IMR-90 (cell line): ENCODE measurements around the gene ZBTB46. TPM values are rescaled to one million over a fixed set of nuclear protein-coding genes. Genes with fewer than 3 reads are reported as not detected.

Experiments
- ATAC-seq: fragments of 200-7000 bp; cut with Tn5 transposase; 2 replicates; pipeline ENCODE4 v1.9.1; 2020; ENCODE audit warnings: low read depth, mild to moderate bottlenecking, moderate library complexity
- BruUV-seq: library from RNA; stranded (reverse); fragments of 400-500 nt; replicated peaks from 2 replicates; lab custom pipeline; 2021; lab: Mats Ljungman, UMichigan
- CTCF ChIA-PET: fragments of 300-600 bp; formaldehyde crosslinking; extraction: SDS; loops from one replicate; lab custom pipeline; 2021; ENCODE audit warnings: antibody characterized with exemption; lab: Yijun Ruan, JAX
- POLR2A ChIA-PET: fragments of 300-600 bp; sonication (Branson Sonifier 250); formaldehyde crosslinking; loops from one replicate; lab custom pipeline; 2022; ENCODE audit warnings: antibody characterized with exemption; ENCODE audit not compliant: unreplicated experiment; lab: Charles Lee
- DNase-seq: peaks from one replicate; pipeline ENCODE4 v3.0.0; 2013
- H2AFZ ChIP-seq: replicated peaks from 2 replicates; pipeline ENCODE3; 2013; ENCODE audit warnings: low read length, mild to moderate bottlenecking; ENCODE audit not compliant: poor library complexity
- H2AK5ac ChIP-seq: 2 replicates; pipeline ENCODE4 v1.6.1; 2013; ENCODE audit warnings: low read depth, low read length, inconsistent platforms
- H2AK9ac ChIP-seq: replicated peaks from 2 replicates; pipeline ENCODE3; 2013; ENCODE audit warnings: mild to moderate bottlenecking, low read depth, low read length, moderate library complexity; ENCODE audit not compliant: poor library complexity
- H2BK120ac ChIP-seq: 2 replicates; pipeline ENCODE4 v1.6.1; 2013; ENCODE audit warnings: low read depth, low read length, inconsistent platforms
- H2BK15ac ChIP-seq: 3 replicates; pipeline ENCODE4 v1.6.1; 2013; ENCODE audit warnings: low read depth, low read length, inconsistent platforms
- H2BK20ac ChIP-seq: 2 replicates; pipeline ENCODE4 v1.6.1; 2013; ENCODE audit warnings: low read depth, mild to moderate bottlenecking, inconsistent platforms, low read length, moderate library complexity
- H2BK5ac ChIP-seq: 2 replicates; pipeline ENCODE4 v1.6.1; 2013; ENCODE audit warnings: mild to moderate bottlenecking, low read depth, low read length, inconsistent platforms; ENCODE audit not compliant: poor library complexity, severe bottlenecking
- H3K14ac ChIP-seq: replicated peaks from 2 replicates; pipeline ENCODE4 v1.6.1; 2013; ENCODE audit warnings: low read depth, low read length, inconsistent platforms
- H3K18ac ChIP-seq: 2 replicates; pipeline ENCODE4 v1.6.1; 2013; ENCODE audit warnings: low read depth, low read length, control low read depth
- H3K23ac ChIP-seq: 2 replicates; pipeline ENCODE4 v1.6.1; 2013; ENCODE audit warnings: low read depth, low read length, inconsistent platforms
- H3K27ac ChIP-seq: 2 replicates; pipeline ENCODE4 v1.5.1; 2013; ENCODE audit warnings: mild to moderate bottlenecking, control low read depth, low read length; ENCODE audit not compliant: insufficient read depth
- H3K27me3 ChIP-seq: 2 replicates; pipeline ENCODE4 v1.6.1; 2013; ENCODE audit warnings: low read length; ENCODE audit not compliant: control insufficient read depth, insufficient read depth
- H3K36me3 ChIP-seq: 2 replicates; pipeline ENCODE4 v1.6.1; 2013; ENCODE audit warnings: low read length, mixed read lengths; ENCODE audit not compliant: control insufficient read depth, insufficient read depth
- H3K4ac ChIP-seq: 2 replicates; pipeline ENCODE4 v1.6.1; 2013; ENCODE audit warnings: low read depth, low read length, inconsistent platforms
- H3K4me1 ChIP-seq: 2 replicates; pipeline ENCODE4 v1.6.1; 2013; ENCODE audit warnings: low read length, mixed read lengths; ENCODE audit not compliant: control insufficient read depth, insufficient read depth
- H3K4me2 ChIP-seq: 2 replicates; pipeline ENCODE4 v1.6.1; 2013; ENCODE audit warnings: low read depth, mild to moderate bottlenecking, control low read depth, low read length, moderate library complexity
- H3K4me3 ChIP-seq: 2 replicates; pipeline ENCODE4 v1.5.1; 2013; ENCODE audit warnings: low read depth, mild to moderate bottlenecking, control low read depth, low read length, moderate library complexity; ENCODE audit not compliant: insufficient read depth
- H3K56ac ChIP-seq: 2 replicates; pipeline ENCODE4 v1.6.1; 2013; ENCODE audit warnings: low read length, inconsistent platforms; ENCODE audit not compliant: insufficient read depth; ENCODE audit errors: extremely low read depth
- H3K79me1 ChIP-seq, 2 experiments: 2 replicates each; pipeline ENCODE4 v1.6.1; 2013; ENCODE audit warnings: low read length in 2 of 2, inconsistent platforms in 1 of 2, low read depth in 1 of 2
- H3K9ac ChIP-seq: 2 replicates; pipeline ENCODE4 v1.6.1; 2013; ENCODE audit warnings: low read depth, low read length, control low read depth
- H3K9me1 ChIP-seq: 2 replicates; pipeline ENCODE4 v1.6.1; 2013; ENCODE audit warnings: low read length, inconsistent platforms; ENCODE audit not compliant: insufficient read depth
- H3K9me3 ChIP-seq: 2 replicates; pipeline ENCODE4 v1.6.1; 2013; ENCODE audit warnings: low read length; ENCODE audit not compliant: control insufficient read depth, insufficient read depth
- H4K20me1 ChIP-seq: 2 replicates; pipeline ENCODE4 v1.6.1; 2013; ENCODE audit warnings: low read length, inconsistent platforms; ENCODE audit not compliant: insufficient read depth
- H4K5ac ChIP-seq: 2 replicates; pipeline ENCODE4 v1.6.1; 2013; ENCODE audit warnings: mild to moderate bottlenecking, low read depth, low read length, control low read depth
- H4K8ac ChIP-seq, 2 experiments: 2 replicates each; pipeline ENCODE4 v1.6.1; 2013; ENCODE audit warnings: low read depth in 2 of 2, low read length in 2 of 2, control low read depth in 1 of 2, inconsistent platforms in 1 of 2
- H4K91ac ChIP-seq: 2 replicates; pipeline ENCODE4 v1.6.1; 2013; ENCODE audit warnings: low read depth, low read length, inconsistent platforms; ENCODE audit not compliant: insufficient read depth
- FOS ChIP-seq: fragments of 150-350 bp; IDR thresholded peaks from 2 replicates; pipeline ENCODE4 v1.6.1; 2016; ENCODE audit warnings: low read depth, low read length
- MXI1 ChIP-seq: IDR thresholded peaks from 2 replicates; pipeline ENCODE4 v1.6.1; 2012; ENCODE audit warnings: low read depth, mild to moderate bottlenecking, low read length, moderate library complexity, borderline replicate concordance
- WGBS, 2 experiments: methylation state at CpG; one replicate each; pipeline versions ENCODE4 v1.1.5 to v1.1.7; 2013; ENCODE audit warnings: missing lambda C conversion rate in 2 of 2; ENCODE audit not compliant: insufficient read length in 1 of 2; ENCODE audit errors: extremely low coverage in 2 of 2; 5-methylcytosine and 5-hydroxymethylcytosine counted together
- dilution Hi-C: fragments of 300-500 bp; cut with HindIII; formaldehyde crosslinking; loops from one replicate; pipeline ENCODE4 v1.14.3; 2018; ENCODE audit warnings: low sequenced_read_pairs; ENCODE audit not compliant: unreplicated experiment
- in situ Hi-C: fragments of 300-500 bp; cut with MboI; formaldehyde crosslinking; loops from 3 replicates; pipeline ENCODE4 v1.14.3; 2019; ENCODE audit warnings: low sequenced_read_pairs, inconsistent platforms, mixed read lengths
- intact Hi-C: fragments of 100-400 bp; cut with micrococcal nuclease; formaldehyde crosslinking; loops from 2 replicates; pipeline ENCODE4 v1.10.0; 2022
- polyA plus RNA-seq, 3 experiments: library from polyadenylated mRNA; depleted of rRNA; stranded (reverse); fragments of >200 nt; gene quantifications; 2 replicates each; pipeline ENCODE4 v1.2.3, GENCODE V29; 2012; ENCODE audit warnings: low replicate concordance in 1 of 3
- total RNA-seq: library from RNA; depleted of rRNA; stranded (reverse); fragments of >200 nt; gene quantifications from 2 replicates; pipeline ENCODE4 v1.2.3, GENCODE V29; 2012

Gene ZBTB46
- total and polyA plus RNA-seq, 2 of the 4 experiments (the other 2 are of a cell fraction) = 4.2 to 14.9 TPM

GRCh38 chr20:63750807-63751470 is 80.1 kb downstream of the ZBTB46 start:
- intact Hi-C loops (no loop called here), dilution Hi-C loops (no loop called here), in situ Hi-C loops (no loop called here)
- Histone ChIP-seq H2BK120ac (no peak overlapping the region), H2AK5ac (no peak overlapping the region), H3K4me3 (no peak overlapping the region), H3K14ac (no peak overlapping the region), H2AFZ (no peak overlapping the region), H4K8ac (no peak overlapping the region), H4K91ac (no peak overlapping the region), H3K4ac (no peak overlapping the region), H3K18ac (no peak overlapping the region), H3K79me1 (0 out of 4 replicates have a peak, but pooled peaks cover 0 to 2% of the 10 kb centered on the region in 2 experiments), H3K9ac (no peak overlapping the region), H2BK20ac (no peak overlapping the region), H4K5ac (no peak overlapping the region), H3K56ac (no peak overlapping the region), H3K27ac (no peak overlapping the region), H2AK9ac (peak overlapping the region; percentile 42), H2BK15ac (no peak overlapping the region), H3K4me2 (no peak overlapping the region), H4K20me1 (no peaks in the 10 kb centered on the region; the same call in 1 of the 2 replicates), H3K9me1 (no peaks in the 10 kb centered on the region), H3K9me3 (no peaks in the 10 kb centered on the region), H3K27me3 (no peaks in the 10 kb centered on the region), H3K23ac (no peak overlapping the region), H3K4me1 (no peaks in the 10 kb centered on the region), H2BK5ac (no peak overlapping the region), H3K36me3 (peaks cover 5% of the 10 kb centered on the region; the same call in 1 of the 2 replicates)
- ATAC-seq (no peak), DNase-seq (no peak)
- POLR2A ChIA-PET = no interaction called here
- no peak for TF ChIP-seq MXI1
- TF ChIP-seq FOS = no peak
- WGBS, 2 experiments = 86% methylated on average over 7 of the region's 26 CpGs; no CpG with 5 or more reads in 1 of the 2 experiments
- BruUV-seq = no TSS peak
- CTCF ChIA-PET = no interaction called here
